ENCODE measurements around the gene CLASP1.
"Not testable (repeated sequence)": the region's sequence is repeated elsewhere in the genome, so short reads cannot be mapped to it uniquely, and the experiment has no call there.

The CLASP1 gene

DNA sequence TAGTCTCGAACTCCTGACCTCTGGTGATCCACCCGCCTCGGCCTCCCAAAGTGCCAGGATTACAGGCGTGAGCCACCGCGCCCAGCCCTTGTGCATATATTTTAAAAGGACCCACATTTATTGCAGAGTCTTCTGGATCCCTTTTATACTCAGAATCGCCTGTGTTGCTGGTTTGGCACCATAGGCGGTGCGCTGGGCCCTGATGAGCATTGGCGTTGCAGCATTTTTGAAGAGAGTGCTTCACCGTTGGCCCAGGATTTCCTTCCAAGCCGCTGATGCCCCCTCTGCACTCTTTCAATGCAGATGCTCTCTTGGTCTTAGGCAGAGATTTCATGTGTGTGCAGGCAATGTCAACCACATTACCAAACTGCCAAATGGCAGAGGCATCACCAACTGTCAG lies 350.8 kb downstream of the CLASP1 start:
- DNase-seq, result no peak

DNA sequence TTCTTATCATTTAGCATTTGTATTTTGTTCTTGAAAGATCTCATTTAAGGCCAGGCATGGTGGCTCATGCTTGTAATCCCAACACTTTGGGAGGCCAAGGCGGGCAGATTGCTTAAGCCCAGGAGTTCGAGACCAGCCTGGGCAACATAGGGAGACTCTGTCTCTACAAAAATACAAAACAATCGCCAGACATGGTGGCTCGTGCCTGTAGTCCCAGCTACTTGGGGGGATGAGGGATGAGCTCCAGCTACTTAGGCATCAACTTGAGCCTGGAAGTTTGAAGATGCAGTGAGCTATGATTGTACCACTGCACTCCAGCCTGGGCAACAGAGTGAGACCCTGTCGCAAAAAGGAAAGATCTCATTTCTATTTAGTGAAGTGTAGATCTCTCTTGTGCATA lies 351.4 kb downstream of the CLASP1 start:
- DNase-seq, result not testable (repeated sequence)

DNA sequence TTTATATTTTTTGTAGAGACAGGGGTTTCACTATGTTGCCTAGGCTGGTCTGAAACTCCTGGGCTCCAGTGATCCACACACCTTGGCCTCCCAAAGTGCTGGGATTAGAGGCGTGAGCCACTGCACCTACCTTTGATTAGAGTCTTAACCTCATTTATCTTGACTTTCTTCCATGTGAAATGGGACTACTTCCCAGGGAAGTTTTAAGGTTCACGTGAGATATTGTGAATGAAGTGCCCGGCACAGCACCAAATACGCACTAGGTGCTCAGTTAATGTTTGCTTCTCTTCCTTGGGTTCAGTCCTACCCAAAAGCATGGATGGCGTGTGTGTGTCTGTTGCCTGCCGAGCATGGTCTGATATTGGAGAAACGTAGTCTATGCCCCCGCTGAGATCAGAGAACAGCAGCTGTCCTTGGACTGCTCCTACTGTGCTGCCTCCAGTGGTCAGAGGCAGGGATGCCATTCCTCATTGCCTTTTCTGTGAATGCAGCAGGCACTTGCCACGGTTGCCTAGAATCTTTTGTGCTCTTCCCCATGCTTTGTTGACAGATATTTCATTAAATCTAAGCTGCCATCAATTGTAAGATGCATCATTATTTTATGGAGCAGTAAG lies 351.9 kb downstream of the CLASP1 start:
- no peak for DNase-seq

DNA sequence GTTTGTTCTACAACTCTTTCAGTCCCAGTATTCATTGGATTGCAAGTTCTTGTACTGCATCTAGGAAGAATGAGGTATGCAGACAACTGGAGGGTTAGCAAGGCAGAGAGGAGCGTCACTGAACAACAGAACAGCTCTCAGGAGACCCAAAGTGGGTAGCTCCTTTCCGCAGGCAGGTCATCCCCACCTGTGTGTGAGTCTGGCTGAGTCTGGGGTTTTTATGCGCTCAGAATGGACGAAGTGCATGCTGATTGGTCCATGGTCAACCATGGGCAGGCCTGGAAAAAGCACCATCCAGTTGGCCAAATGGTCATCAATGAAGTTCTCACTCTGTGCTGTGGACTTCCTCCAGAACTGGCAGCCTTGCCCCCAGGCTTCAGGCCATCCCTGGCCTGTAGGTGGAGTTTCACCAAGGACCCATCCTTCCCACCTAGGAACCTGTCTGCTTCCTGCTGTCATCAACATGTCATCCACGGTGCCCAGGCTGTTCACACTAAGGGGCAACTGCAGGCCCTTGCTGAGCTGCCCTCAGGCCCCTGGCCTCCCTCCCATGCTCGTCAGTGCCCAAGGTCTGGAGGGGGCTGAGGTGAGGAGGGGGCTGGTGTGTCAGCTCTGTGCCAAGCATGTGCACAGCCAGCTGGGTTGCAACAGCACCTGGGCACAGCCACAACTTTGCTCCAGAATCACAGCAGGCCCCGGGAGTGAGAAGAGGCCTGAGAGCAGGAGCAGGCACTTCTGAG lies 353.2 kb downstream of the CLASP1 start:
- DNase-seq, result no peak

DNA sequence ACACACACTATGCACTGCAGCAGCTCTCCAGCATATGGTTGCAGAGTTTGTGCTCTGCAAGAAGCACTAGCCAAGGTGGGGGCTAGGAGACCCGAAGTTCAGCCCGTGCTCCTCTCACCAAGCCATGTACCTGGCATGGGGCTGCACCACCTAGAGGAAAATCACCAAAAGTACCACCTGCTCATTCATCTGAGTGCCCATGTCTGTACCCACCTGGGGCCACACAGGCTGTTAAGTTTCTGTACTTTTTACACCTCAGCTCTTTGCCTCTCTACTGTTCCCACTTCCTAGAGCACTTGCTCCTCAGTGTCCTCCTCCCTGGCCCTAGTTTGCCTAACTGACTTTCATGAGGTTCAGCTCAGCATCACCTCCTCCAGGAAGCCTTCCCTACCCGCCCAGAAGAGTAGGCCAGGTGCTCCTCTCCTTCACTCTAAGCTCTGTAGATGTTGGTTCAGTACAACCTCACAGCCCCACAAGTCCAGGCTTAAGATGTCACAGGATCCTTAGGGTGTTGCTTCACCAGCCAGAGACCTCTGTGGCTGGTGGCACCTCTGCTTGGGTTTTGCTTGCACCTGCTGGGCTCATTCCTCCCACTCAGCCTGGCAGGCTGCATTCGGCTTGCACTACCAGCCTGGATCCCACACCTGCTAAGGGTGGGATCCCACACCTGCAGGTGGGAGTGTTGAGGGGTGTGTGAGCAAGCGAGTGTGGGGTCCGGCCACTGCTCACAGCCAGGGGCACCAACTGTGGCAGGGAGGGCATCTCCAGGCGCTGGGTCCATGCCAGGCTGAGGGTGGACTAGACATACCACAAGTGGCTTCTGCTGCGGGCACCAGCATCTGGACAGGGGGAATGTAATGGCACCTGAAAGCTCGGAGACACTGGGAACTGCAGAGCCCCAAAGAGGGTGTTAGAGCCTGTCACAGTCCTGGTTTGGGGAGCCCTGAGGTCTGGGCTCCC lies 354.1 kb downstream of the CLASP1 start:
- no peak for DNase-seq

DNA sequence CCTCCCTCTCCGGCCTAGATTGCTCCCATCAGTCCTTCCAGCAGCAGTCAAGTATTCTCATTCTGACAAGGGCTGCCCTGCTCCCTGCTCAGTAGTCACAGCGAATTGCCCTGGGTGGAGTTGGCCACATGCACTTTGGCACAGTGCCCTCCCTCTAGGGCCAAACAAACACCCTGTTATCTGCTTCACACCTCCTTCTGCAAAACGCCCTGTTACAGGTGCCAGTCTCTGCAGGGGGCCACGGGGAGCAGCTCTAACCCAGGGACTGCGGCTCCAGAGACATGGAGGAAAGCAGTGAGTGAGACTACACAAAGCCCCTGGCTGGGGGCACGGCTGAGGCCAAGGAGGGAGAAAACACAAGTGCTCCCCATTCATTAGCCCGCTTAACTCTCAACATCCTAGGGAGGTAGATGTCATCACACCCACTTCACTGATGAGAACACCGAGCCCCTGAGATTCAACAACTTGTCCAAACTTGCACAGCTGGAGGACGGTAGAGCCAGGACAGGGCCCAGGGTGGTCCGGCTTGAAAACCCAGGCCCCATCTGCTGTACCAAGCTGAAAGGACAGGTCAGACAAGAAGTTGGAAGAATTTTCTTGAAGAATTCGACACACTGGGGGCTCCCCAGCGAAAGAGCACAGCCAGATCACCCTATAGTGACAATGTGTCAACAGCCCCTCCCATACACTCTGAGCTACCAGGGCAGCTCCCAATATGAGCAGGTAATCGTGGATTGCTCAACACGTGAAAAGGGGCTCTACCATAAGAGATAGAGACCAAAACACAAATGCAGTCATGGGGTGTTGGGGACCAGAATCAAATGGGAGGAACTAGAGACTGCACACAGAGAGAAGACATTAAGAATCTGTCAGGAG lies 355.6 kb downstream of the CLASP1 start:
- DNase-seq, result no peak

DNA sequence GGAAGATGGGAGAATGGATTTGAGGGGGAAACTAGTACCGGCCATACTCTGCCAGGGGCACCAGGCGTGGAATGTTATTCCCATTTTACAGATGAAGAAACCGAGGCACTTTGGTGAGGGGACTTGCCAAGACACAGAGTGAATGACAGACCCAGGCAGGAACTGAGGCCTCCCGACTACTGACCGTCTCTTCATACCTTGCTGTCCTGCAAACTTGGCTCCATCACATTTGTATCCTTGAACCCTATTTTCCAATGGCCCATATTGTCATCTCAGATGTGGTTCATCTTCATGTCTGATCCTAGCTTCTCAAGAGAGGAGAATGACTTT lies 358.0 kb downstream of the CLASP1 start:
- DNase-seq, result no peak

DNA sequence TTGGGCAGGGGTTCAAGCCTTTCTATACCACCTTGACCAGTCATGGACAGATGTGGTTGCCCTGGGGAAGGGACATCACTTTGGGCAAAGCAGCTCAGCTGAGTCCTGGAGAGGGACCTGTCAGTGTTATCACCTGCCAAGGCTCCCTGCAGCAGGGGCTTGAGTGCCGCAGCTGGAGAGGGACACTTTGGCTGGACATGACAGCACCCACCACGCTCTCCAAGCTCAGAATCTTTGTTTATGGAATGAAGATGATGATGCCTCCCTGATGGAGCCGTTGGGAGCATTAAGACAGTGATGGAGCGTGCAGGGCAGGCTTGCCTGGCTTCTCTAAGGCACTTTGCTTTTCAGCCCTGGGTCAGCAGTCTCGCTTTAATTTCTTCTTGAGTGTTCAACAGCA lies 360.0 kb downstream of the CLASP1 start:
- no peak for DNase-seq

DNA sequence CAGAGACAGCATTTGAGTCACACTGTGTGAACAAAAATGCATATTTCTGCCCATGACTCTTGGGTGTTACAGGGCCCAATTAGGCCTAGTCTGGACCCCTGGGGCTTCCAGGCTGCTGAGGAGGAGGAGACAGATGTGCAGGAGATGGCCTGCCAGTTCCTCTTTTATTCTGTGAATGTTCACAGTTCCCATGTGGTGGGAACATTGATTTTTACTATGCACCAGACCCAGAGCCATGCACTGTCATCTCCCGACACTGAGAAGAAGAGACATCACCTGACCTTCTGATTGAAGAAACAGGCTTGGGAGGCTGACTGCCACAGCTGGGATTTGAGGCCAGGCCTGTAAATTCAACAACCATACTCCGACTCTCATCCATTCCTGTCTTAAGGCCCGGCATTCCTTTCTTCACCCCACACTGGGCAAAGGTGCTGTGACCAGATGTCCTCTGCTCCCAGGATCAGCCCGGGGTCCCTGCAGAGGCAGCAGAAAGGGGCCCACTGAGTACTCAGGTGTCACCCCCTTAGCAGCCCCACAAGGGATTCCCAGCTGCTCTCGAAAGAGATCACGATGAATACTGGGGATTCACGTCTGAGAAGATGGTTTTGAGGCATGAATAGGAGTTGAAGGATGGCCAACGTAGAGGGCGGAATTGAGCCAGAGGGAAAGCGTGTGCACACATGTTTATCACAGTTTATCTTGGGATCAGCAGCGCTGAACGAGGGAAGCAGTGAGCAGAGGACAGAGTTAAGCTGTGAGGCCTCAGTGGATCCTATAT lies 360.6 kb downstream of the CLASP1 start:
- no peak for DNase-seq

DNA sequence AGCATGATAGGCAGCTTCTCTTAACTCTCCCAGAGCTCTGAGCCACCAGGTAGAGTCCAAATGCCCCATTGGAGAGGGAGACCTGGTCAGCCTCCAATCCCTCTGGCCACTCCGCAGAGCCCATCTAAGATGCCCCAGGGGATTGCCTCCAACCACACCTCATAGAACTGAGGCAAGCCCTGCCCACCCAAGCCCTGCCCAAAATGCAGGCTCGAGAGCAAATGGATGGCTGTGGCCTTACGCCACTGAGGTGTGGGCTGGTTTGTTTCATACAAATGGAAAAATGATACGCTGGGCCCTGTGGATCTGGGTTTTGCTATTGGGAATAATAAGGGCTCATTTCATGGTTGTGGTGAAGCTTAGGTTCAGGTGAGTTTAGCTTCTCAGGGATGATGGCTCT lies 361.3 kb downstream of the CLASP1 start:
- DNase-seq, result no peak

All from CD4-positive, alpha-beta T cell treated with Interleukin-1 beta for 1 hour (primary cell).